ENCODE measurements around the gene SMIM33. TPM values are rescaled to one million over a fixed set of nuclear protein-coding genes. Genes with fewer than 3 reads are reported as not detected.

SMIM33 gene
- total RNA-seq, 1 donor from 2014 or later, result not detected

GRCh38 chr5:139453683-139454567 is 16.9 kb upstream of the SMIM33 start:
- Histone ChIP-seq H3K9me3 (replicated peaks) (no peaks in the 10 kb centered on the region), H3K27ac (replicated peaks) (no peak overlapping the region), H3K4me1 (peaks cover 15% of the 10 kb centered on the region), H3K4me3 (no peak overlapping the region), H3K36me3 (peaks cover 4% of the 10 kb centered on the region), H3K27me3 (ENCODE audit: low read depth) (no peaks in the 10 kb centered on the region)
- intact Hi-C loops (cut with micrococcal nuclease), result no loop called here
- DNase-seq, result no peak
- no peak for TF ChIP-seq CTCF (IDR thresholded peaks at IDR 0.05; ENCODE audit: borderline replicate concordance)

DNA sequence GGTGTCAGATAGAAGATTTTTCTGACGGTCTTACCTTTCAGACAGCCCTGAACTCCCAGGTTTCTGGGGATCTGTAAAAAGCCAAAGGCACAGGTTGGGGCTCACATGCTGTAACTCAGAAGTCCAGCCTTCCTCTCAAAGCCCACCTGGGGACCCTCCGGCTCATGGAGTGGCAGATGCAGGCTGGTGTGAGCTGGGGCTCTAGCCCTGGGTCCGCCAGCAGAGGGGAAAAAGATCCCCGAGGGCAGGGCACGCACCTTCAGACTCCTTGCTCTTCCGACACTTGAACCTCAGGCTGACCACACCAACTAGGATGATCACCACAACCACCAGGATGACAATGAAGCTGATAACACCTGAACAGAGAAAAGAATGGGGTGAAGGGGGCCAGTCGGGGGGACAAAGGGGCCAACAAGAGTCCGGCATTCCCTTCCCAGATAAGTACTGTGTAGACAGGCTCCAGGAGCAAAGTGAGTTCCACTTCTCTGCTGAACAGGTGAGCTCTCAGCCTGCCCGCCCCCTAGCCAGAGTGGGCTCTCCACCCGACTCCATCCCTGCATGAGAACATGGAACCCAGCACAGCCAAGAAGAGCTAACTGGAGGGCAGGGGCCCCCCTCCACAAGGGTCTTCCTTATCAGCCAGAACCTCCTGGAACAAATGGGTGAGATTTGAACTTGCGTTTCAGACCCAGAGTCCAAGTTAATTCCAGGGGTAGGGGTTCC is 16.1 kb upstream of the SMIM33 start:
- intact Hi-C loops (cut with micrococcal nuclease), result no loop called here
- Histone ChIP-seq H3K4me3 (no peak overlapping the region), H3K27me3 (ENCODE audit: low read depth) (no peaks in the 10 kb centered on the region)

GRCh38 chr5:139456776-139457175 is 14.0 kb upstream of the SMIM33 start:
- Histone ChIP-seq H3K4me3 (no peak overlapping the region), H3K4me1 (peaks cover 34% of the 10 kb centered on the region), H3K9me3 (replicated peaks) (no peaks in the 10 kb centered on the region), H3K27ac (replicated peaks) (no peak overlapping the region), H3K36me3 (peaks cover 4% of the 10 kb centered on the region), H3K27me3 (ENCODE audit: low read depth) (no peaks in the 10 kb centered on the region)
- intact Hi-C loops (cut with micrococcal nuclease), result no loop called here
- TF ChIP-seq CTCF (IDR thresholded peaks at IDR 0.05; ENCODE audit: borderline replicate concordance), result no peak
- no peak for DNase-seq

More for the DNA sequence above, 16.1 kb upstream of the SMIM33 start:
- TF ChIP-seq CTCF (IDR thresholded peaks at IDR 0.05; ENCODE audit: borderline replicate concordance), result no peak
- H3K36me3 ChIP-seq, result peaks cover 4% of the 10 kb centered on the region
- no peaks in the 10 kb centered on the region for H3K9me3 ChIP-seq (replicated peaks)
- DNase-seq, result no peak
- no peak overlapping the region for H3K27ac ChIP-seq (replicated peaks)
- peaks cover 23% of the 10 kb centered on the region for H3K4me1 ChIP-seq

DNA sequence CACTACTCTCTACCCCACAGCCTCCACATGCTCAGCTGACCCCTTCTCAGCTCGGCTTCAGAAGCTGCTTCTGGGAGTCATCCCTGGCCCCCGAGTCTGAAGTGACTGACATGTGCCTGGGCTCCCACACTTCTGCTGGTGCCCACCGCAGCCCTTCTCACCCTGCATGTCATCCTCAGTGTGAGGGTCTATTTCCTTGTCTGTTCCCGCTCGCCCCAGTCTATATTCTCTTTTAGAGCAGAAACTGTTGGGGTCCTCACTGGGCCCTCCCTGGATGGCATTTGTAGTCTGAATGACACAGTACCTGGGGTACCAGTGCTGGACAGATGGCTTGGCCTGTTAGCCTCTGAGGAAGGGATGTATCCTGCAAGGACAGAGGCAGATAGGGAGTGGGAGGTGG is 13.6 kb upstream of the SMIM33 start:
- intact Hi-C loops (cut with micrococcal nuclease), result no loop called here
- H3K27ac ChIP-seq (replicated peaks), result no peak overlapping the region
- no peak for TF ChIP-seq CTCF (IDR thresholded peaks at IDR 0.05; ENCODE audit: borderline replicate concordance)
- H3K4me3 ChIP-seq, result no peak overlapping the region
- peaks cover 4% of the 10 kb centered on the region for H3K36me3 ChIP-seq
- H3K27me3 ChIP-seq (ENCODE audit: low read depth), result no peaks in the 10 kb centered on the region
- DNase-seq, result no peak
- H3K9me3 ChIP-seq (replicated peaks), result no peaks in the 10 kb centered on the region
- H3K4me1 ChIP-seq, result peaks cover 34% of the 10 kb centered on the region

- no peak for TF ChIP-seq CTCF (IDR thresholded peaks at IDR 0.05; ENCODE audit: borderline replicate concordance)
- peaks cover 4% of the 10 kb centered on the region for H3K36me3 ChIP-seq
- H3K27me3 ChIP-seq (ENCODE audit: low read depth), result no peaks in the 10 kb centered on the region
- no peak overlapping the region for H3K4me3 ChIP-seq
- H3K9me3 ChIP-seq (replicated peaks), result no peaks in the 10 kb centered on the region
- DNase-seq, result no peak
- peaks cover 34% of the 10 kb centered on the region for H3K4me1 ChIP-seq
- intact Hi-C loops (cut with micrococcal nuclease), result no loop called here
- H3K27ac ChIP-seq (replicated peaks), result peak overlapping the region; percentile 91
Measured at GRCh38 chr5:139457653-139458306, 13.0 kb upstream of the SMIM33 start.

Data from left ventricle myocardium inferior (tissue), 1 donor.